Mammary epithelial cell (primary cell): ENCODE measurements around the gene NUDT3.

ENCODE experiments used
- CTCF ChIP-seq, 2 donors: IDR thresholded peaks in 1 of 2; conservative IDR thresholded peaks in 1 of 2; 2 replicates each; pipeline ENCODE4 v1.5.1; 2011 to 2012; ENCODE audit warnings: inconsistent platforms in 2 of 2, low read length in 2 of 2, mild to moderate bottlenecking in 2 of 2, control low read depth in 1 of 2, low read depth in 1 of 2; ENCODE audit not compliant: insufficient read depth in 1 of 2; ENCODE audit errors: extremely low read depth in 1 of 2
- EZH2 ChIP-seq: IDR thresholded peaks from 2 replicates; pipeline ENCODE4 v1.6.1; 2012; ENCODE audit warnings: low read length, inconsistent platforms, borderline replicate concordance

DNA sequence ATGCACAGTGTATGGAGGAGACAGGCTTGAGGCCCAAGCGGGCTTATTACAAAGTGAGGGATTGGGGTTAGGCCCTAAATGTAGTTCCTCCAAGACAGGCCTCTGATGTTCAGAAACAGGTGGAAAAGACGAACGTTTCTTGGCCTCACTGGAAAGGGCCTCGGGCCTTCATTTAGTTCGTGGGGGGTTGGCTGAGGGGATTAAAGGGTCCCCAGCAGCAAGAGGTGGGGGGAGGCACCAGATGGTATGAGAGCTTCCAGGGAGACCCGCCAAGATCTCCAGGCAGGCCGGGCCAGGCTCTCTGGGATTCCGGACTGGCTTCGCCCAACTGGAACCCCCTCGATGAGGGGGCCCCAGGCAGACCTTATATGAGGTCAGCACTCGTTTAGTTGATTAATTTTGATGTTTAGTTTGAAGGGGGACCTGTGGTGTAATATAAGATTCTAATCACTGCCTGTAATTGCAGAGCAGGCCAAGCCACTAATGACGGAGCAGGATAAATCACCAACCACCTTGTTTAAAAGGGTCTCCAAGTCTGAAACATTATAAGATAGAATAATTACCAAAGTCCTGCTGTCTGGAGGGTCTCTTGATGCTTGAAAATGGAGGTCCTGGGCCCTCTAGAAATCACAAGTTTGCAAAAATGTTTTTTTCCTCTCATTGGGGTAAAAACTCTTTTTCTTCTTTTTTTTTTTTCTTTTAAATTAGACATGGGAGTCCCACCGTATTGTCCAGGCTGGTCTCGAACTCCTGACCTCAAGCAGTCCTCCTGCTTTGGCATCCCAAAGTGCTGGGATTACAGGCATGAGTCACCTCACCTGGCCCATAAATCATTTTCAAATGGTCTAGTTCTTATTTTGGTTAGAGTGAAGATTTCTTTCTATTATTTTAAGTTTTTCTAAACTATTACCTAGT is 153.6 kb downstream of the NUDT3 start:
- TF ChIP-seq CTCF (conservative IDR thresholded peaks at IDR 0.05 in 1 of 2, IDR thresholded peaks at IDR 0.05 in 1 of 2; ENCODE audit: extremely low read depth in 1 of 2, insufficient read depth in 1 of 2, low read depth in 1 of 2, low read length in 2 of 2) (no peak), EZH2 (no peak)
